HG03097 (cell line): ENCODE results near the gene NUDT22.

Experiments used
- ATAC-seq: cut with Tn5 transposase; IDR thresholded peaks from one replicate; pipeline ENCODE4 v1.9.1; 2021; ENCODE audit not compliant: unreplicated experiment, low FRiP score

NUDT22 gene

DNA sequence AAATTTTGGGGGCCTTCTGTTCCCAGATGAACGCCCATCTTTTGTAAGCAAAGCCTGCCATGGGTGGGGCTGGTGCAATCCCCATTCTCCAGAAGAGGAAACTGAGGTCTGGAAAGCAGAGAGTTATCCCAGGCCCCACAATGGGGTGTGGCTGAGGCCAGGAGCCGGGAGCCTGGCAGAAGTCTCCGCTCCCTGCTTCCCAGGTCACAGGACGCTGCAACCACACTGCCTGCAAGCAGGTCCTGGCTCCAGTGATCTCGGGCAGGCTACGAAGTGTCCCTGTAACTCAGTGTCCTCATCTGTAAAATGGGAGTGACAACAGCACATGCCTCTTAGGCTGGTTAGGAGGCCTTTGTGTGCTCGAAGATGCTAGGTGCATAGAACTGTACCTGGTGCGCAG is 27.0 kb downstream of the NUDT22 start:
- ATAC-seq: no peak

DNA sequence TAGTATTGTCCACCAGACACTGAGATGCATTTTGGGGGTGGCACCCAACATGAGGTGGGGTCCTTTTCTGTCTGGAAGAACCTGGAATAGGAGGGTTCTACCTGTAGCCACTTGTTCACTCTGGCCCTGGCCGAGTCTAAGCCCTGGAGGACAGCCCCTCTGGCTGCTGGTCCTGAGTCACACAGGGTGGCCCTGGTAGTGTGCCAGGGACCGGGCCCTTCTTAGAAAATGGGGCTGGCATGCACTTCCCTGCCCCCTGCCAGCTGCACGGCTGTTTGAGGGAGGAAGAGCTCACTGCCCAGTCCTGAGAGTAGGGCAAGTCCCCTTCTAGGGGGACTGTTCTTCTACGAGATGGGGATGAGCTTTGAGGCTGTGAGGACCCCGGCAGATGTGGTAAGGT is 27.4 kb downstream of the NUDT22 start:
- ATAC-seq: no peak

DNA sequence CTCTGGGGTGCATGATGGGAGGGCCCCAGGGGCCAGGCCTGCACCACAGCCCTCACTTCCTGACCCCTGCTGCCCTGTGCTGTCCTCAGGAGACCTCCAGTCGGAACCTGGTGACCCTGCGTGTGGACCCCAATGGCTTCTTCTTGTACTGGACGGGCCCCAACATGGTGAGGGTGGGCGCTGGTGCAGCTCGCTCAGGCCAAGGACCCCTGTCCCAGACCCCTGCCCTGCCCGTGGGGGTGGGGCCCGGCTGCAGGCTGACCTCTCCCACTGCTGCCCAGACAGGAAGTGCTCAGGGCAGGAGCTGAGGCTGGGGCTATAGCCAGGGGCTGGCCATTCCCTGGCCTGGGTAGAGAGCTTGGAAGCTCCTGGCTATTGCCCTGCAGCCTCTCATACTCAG is 28.3 kb downstream of the NUDT22 start:
- no peak for ATAC-seq

DNA sequence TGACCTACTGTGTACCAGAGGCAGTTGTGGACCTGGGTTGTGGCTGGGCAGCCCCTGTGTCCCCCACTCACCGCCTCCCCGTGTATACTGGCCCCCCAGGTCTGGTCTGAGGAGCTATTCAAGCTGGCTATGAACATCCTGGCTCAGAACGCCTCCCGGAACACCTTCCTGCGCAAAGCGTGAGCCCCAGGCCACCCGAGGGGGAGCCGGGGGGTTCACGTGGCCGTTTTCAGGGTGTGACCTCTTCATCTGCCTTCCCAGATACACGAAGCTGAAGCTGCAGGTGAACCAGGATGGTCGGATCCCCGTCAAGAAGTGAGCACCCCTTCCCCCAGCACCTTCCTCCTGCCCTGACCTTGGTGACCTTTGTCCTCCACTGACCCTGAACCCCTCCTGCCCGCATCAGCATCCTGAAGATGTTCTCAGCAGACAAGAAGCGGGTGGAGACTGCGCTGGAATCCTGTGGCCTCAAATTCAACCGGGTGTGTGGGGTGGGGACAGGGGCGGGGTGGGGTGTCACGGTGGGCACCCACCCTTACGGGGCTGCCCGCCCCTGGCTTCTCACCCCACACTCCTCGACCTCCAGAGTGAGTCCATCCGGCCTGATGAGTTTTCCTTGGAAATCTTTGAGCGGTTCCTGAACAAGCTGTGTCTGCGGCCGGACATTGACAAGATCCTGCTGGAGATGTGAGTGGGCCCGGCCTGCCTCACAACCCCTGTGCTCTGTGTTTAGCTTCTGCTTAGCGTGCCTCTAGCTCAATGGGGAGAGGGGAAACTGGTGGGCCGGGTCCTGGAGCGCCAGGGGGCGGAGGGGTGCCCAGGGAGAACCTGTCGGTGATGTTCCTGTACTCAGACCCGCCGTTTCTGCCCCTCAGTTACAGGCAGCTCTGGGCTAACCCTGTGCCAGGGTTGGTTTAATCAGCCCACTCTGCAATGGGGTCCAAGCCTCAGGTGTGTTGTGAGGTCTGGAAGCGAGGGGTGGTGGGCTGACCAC is 29.4 kb downstream of the NUDT22 start:
- no peak for ATAC-seq

DNA sequence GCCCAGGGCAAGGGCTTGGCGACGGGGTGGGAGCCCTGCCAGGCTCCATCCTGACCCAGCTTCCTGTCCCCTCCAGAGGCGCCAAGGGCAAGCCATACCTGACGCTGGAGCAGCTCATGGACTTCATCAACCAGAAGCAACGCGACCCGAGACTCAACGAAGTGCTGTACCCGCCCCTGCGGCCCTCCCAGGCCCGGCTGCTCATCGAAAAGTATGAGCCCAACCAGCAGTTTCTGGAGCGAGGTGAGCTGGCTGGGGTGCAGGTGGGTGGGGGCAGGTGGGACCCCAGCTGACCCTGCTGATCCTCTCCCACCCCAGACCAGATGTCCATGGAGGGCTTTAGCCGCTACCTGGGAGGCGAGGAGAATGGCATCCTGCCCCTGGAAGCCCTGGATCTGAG is 30.2 kb downstream of the NUDT22 start:
- no peak for ATAC-seq

DNA sequence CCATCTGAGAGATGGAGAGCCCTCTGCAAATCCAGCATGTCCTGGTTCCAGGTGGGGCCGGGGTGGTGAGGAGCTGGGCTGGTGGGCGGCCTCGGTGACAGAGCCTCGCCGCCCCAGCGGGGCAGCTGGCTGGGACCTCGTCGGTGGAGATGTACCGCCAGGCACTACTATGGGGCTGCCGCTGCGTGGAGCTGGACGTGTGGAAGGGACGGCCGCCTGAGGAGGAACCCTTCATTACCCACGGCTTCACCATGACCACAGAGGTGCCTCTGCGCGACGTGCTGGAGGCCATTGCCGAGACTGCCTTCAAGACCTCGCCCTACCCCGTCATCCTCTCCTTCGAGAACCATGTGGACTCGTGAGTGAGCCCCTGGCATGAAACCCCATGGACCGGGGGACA is 32.3 kb downstream of the NUDT22 start:
- ATAC-seq: no peak

DNA sequence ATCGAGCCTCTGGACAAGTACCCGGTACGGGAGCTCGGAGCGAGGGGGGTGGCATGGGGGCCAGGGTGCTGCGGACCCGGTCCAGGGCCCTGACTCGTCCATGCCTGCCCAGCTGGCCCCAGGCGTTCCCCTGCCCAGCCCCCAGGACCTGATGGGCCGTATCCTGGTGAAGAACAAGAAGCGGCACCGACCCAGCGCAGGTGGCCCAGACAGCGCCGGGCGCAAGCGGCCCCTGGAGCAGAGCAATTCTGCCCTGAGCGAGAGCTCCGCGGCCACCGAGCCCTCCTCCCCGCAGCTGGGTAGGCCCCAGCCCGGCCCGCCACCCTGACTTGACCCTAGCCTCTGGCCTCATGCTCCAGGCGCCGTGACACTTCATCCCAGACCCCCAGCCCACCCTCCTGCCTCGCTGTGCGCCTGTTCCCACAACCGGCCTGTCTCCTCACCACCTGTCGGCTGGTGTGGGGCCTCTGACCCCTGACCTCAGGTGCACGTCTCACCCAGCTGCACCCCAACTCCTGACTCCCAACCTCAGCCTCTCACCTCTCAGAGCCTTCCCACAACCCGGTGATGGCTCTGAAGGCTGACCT is 33.0 kb downstream of the NUDT22 start:
- no peak for ATAC-seq

DNA sequence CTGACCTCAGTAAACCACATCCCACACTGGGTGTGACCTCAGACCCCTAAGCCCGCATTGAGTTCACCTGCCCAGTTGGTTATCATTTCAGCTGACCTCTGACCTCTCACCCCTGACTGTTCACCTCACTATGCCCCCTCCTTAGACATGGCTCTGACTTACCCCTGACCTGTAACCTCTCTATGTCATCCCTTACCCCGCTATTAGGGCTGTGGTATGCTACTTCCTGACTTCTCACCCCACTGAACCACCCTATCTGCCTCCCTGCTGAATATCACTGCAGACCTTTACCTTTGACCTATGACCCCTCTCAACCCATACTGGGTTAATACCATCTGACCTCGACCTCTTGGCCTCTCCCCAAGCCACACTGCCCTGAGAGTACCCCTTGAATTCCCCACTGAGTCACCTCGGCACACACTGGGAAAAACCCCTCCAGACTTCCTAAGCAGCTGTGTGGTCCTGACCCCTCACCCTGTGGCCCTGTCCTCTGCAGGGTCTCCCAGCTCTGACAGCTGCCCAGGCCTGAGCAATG is 33.5 kb downstream of the NUDT22 start:
- no peak for ATAC-seq

DNA sequence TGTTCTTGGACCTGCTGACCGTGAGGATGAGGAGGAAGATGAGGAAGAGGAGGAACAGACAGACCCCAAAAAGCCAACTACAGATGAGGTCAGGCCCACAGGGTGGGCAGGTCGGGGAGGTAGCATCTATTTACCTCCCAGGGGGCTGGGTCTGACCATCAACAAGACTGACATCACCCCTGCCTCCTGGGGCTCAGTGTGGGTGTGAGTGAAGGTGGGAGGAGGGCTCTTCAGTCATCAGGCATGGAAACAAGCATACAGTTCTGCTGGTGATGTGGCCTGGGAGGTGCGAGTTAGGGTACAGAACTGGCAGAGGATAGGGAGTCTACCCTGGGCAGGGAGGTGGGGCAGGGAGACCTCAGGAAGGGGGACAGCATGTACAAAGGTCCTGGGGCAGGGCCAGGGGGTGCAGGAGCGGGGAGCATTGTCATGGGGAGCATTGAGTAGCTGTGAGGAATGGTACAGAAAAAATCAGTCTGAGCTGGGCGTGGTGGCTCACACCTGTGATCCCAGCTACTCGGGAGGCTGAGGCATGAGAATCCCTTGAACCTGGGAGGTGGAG is 34.2 kb downstream of the NUDT22 start:
- ATAC-seq: no peak

DNA sequence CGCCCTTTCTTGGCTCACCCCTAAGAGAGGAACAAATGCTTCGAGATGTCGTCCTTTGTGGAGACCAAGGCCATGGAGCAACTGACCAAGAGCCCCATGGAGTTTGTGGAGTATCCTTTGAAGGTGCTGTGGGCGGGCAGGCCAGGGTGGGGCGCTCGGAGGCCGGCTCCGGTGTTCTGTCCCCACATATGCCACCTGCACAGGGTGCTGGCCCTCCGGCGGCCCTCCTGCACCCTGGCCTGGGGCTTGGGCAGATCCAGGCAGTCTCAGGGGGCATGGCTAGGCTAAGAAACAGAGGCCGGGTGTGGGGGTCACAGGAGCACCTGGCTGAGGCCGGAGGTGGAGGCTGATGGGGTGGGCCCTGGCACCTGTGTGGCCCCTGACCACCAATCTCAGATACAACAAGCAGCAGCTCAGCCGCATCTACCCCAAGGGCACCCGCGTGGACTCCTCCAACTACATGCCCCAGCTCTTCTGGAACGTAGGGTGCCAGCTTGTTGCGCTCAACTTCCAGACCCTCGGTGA is 35.5 kb downstream of the NUDT22 start:
- ATAC-seq: no peak

DNA sequence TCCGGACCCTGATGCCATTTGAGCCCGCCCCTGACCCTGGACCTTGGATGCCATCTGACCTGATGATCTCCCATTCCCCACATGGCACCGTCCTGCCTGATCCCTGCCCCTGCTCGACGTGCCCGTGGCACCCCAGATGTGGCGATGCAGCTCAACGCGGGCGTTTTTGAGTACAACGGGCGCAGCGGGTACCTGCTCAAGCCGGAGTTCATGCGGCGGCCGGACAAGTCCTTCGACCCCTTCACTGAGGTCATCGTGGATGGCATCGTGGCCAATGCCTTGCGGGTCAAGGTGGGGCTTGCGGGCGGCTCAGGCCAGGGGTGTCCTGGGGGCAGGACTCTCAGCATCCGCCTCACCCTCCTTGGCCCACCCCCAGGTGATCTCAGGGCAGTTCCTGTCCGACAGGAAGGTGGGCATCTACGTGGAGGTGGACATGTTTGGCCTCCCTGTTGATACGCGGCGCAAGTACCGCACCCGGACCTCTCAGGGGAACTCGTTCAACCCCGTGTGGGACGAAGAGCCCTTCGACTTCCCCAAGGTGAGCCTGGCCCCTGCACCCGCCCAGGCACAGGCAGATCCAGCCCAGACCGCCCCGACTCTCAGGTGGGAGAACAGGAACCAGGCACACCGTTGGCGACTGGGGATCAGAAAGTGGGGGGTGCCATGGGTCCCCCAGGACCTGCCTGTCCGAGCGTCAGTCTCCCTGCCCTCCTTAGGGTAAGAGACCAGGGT is 36.4 kb downstream of the NUDT22 start:
- ATAC-seq: no peak

DNA sequence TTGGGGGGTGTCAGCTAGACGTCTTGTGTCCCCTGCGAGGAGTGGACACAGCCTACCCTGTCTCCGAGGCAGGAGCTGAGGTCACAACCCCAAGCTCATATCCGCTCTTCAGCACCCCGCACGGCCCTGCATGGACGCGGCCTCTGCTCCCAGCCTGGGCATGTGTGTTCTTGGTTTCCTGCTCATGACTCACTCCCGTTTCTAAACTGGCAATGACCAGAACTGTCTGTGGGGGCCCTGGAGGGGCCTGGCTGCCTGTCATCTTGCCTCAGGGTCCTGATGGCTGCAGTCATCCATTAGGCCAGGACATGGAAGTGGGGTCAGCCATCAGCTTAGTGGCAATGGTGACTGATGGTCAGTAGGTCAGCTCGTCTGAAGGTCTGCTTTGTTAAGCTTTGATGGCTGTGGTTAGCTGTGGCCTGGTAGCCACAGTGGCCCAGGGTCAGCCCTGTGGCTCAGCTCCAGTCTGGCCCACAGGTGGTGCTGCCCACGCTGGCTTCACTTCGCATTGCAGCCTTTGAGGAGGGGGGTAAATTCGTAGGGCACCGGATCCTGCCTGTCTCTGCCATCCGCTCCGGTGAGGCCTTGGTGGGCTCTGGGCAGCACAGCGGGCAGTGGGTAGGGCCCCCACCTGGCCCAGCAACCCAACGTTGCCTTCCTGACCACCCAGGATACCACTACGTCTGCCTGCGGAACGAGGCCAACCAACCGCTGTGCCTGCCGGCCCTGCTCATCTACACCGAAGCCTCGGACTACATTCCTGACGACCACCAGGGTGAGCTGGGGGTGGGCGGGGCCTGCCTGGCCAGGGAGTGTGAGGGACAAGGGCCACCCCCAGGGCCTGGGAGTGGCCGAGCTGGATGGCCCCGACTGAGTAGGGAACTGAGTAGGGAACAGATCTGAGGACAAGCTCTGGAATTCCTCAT is 37.2 kb downstream of the NUDT22 start:
- ATAC-seq: no peak

DNA sequence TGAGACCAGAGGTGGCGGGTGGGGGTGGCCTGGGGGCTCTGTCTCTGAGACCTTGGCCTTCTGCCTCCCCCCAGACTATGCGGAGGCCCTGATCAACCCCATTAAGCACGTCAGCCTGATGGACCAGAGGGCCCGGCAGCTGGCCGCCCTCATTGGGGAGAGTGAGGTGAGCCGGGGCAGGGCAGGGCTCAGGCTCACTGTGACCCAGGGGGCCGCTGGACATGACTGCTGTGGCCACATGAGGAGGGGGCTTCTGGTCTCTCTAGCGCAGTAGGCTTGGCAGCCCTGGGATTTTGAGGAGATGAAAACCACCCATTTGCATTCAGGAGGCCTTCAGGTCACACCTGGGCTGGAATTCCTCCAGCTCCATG is 37.9 kb downstream of the NUDT22 start:
- no peak for ATAC-seq

DNA sequence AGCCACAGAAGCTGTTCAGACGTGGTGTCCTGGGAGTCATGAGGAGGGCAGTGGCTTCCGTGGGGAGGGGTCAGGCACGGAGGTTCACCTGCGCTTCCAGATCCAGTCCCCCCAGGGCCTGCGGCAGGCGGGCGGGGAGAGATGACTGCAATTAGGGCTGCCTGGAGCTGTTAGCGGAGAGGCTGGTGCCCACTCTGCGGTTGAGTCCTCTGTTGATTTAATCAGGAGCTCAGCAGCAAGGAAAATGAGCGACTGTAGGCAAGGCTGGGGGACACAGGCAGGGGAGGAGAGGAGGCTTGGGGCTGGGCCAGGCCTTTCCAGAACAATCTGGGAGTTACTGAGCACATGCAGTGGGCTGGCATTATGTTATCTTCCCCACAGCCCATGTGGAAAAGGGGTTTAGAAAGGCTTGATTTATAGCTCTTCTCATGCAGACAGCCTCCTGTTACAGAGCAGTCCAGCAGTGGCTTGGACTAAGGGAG is 38.3 kb downstream of the NUDT22 start:
- ATAC-seq: no peak

DNA sequence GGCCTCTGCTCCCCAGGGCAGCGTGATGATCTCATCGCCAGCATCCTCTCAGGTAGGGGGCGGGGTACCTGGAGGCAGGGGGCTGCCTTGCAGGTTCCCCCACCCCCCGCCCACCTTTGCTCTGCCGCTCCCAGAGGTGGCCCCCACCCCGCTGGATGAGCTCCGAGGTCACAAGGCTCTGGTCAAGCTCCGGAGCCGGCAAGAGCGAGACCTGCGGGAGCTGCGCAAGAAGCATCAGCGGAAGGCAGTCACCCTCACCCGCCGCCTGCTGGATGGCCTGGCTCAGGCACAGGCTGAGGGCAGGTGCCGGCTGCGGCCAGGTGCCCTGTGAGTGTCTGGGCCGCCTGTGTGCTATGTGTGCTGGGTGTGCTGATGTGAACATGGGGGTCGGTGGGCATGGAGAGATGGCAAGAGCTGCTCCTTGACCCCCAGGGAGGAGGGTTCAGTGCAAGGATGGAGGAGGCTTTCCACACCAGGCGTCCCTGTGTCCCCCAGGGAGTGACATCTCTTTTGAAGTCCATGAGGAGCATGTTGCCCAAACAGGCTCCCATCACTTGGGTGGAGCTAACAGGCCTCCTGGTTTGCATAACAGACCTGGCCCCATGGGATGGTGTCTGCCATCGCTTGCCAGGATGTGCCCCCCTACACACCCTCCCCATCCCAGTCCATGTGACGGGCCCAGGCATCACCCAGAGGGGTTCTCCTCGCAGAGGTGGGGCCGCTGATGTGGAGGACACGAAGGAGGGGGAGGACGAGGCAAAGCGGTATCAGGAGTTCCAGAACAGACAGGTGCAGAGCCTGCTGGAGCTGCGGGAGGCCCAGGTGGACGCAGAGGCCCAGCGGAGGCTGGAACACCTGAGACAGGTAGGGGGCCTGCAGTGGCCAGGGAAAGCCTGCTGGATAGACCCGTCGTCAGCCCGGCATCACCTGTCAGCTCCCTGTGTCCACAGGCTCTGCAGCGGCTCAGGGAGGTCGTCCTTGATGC is 39.4 kb downstream of the NUDT22 start:
- ATAC-seq: no peak

DNA sequence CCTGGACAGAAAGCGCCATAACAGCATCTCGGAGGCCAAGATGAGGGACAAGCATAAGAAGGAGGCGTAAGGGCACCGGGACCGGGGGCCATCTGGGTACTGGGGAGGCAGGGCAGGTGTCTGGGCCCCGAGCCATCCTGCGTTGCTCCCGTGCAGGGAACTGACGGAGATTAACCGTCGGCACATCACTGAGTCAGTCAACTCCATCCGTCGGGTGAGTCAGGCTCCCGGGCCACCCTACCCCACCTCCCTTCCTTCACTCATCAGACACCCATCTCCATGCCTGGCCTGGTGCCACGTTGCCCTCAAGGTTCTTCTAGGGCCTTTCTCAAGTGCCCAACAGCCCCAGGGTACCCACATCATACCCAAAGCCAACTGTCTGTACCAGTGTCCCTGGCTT is 40.3 kb downstream of the NUDT22 start:
- ATAC-seq: no peak

DNA sequence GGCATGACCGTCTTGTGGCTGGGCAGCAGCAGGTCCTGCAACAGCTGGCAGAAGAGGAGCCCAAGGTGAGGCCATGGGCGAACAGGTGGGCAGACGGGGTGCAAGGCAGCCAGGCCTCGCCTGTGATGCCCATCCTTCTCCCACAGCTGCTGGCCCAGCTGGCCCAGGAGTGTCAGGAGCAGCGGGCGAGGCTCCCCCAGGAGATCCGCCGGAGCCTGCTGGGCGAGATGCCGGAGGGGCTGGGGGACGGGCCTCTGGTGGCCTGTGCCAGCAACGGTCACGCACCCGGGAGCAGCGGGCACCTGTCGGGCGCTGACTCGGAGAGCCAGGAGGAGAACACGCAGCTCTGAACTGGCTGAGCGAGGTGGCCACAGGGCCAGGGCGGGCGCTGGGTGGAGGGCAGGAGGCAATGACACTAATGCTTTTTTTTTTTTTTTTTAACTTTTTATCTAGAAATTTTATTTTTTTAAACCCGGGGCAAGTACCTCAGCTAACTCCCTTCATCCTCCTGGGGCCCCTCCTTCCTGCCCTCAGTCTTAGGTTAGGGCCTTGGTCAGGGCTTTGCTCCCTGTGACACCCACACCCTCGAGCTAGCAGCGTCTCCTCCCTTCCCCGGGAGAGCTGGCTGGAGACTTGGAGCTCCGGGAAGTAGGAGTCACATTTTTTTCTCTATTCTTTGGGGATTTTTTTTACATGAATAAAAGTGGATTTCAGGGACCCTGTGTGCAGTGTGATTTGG is 41.3 kb downstream of the NUDT22 start:
- no peak for ATAC-seq
